Ectodermal cell (in vitro differentiated cells): ENCODE results near the gene AGBL4.

ENCODE experiments used
- H3K27ac ChIP-seq: 2 replicates; pipeline ENCODE4 v1.7.0; 2013; ENCODE audit warnings: mild to moderate bottlenecking, low read depth, low read length; ENCODE audit not compliant: insufficient read depth, poor library complexity, severe bottlenecking
- H3K27me3 ChIP-seq: 2 replicates; pipeline ENCODE4 v1.7.0; 2013; ENCODE audit warnings: mild to moderate bottlenecking, low read length; ENCODE audit not compliant: insufficient read depth, control insufficient read depth, poor library complexity, severe bottlenecking
- H3K36me3 ChIP-seq: one replicate; pipeline ENCODE4 v1.7.0; 2013; ENCODE audit warnings: low read length; ENCODE audit not compliant: control insufficient read depth, insufficient read depth
- H3K4me1 ChIP-seq: one replicate; pipeline ENCODE4 v1.7.0; 2013; ENCODE audit warnings: low read length; ENCODE audit not compliant: control insufficient read depth, insufficient read depth
- H3K4me3 ChIP-seq: 2 replicates; pipeline ENCODE4 v1.7.0; 2013; ENCODE audit warnings: low read depth, low read length, control low read depth; ENCODE audit not compliant: insufficient read depth
- H3K9me3 ChIP-seq: 2 replicates; pipeline ENCODE4 v1.7.0; 2013; ENCODE audit warnings: mild to moderate bottlenecking, low read length, moderate library complexity; ENCODE audit not compliant: control insufficient read depth
- WGBS, 2 experiments: methylation state at CpG; one replicate each; pipeline ENCODE4 v1.1.7; 2013; ENCODE audit warnings: missing lambda C conversion rate in 2 of 2; 5-methylcytosine and 5-hydroxymethylcytosine counted together

The AGBL4 gene

GRCh38 chr1:48841966-48842365, 1181.8 kb downstream of the AGBL4 start:
- no peak overlapping the region for H3K4me3 ChIP-seq
- no peaks in the 10 kb centered on the region for H3K27me3 ChIP-seq
- no peaks in the 10 kb centered on the region for H3K9me3 ChIP-seq
- H3K36me3 ChIP-seq = no peaks in the 10 kb centered on the region
- 43 to 45% methylated on average over 2 of the region's 2 CpGs for WGBS, 2 experiments
- no peak overlapping the region for H3K27ac ChIP-seq
- H3K4me1 ChIP-seq = no peaks in the 10 kb centered on the region

GRCh38 chr1:48841461-48841860, 1182.3 kb downstream of the AGBL4 start:
- H3K9me3 ChIP-seq = no peaks in the 10 kb centered on the region
- no peak overlapping the region for H3K27ac ChIP-seq
- 87 to 94% methylated on average over 3 of the region's 3 CpGs for WGBS, 2 experiments
- no peaks in the 10 kb centered on the region for H3K4me1 ChIP-seq
- no peaks in the 10 kb centered on the region for H3K27me3 ChIP-seq
- H3K4me3 ChIP-seq = no peak overlapping the region
- H3K36me3 ChIP-seq = no peaks in the 10 kb centered on the region

- WGBS, 2 experiments = 93 to 95% methylated on average over 3 to 4 of the region's 4 CpGs
- H3K36me3 ChIP-seq = no peaks in the 10 kb centered on the region
- no peaks in the 10 kb centered on the region for H3K4me1 ChIP-seq
- H3K9me3 ChIP-seq = no peaks in the 10 kb centered on the region
- H3K27ac ChIP-seq = no peak overlapping the region
- H3K4me3 ChIP-seq = no peak overlapping the region
- no peaks in the 10 kb centered on the region for H3K27me3 ChIP-seq
These were observed 1192.4 kb downstream of the AGBL4 start for GRCh38 chr1:48831120-48831978.

GRCh38 chr1:48830715-48831114, 1193.0 kb downstream of the AGBL4 start:
- Histone ChIP-seq H3K4me1 (no peaks in the 10 kb centered on the region), H3K4me3 (no peak overlapping the region), H3K27me3 (no peaks in the 10 kb centered on the region), H3K27ac (no peak overlapping the region), H3K9me3 (no peaks in the 10 kb centered on the region), H3K36me3 (no peaks in the 10 kb centered on the region)
- WGBS, 2 experiments = 83 to 89% methylated on average over 1 to 2 of the region's 2 CpGs

GRCh38 chr1:48829446-48829845, 1194.3 kb downstream of the AGBL4 start:
- Histone ChIP-seq H3K4me1 (no peaks in the 10 kb centered on the region), H3K27me3 (no peaks in the 10 kb centered on the region), H3K9me3 (no peaks in the 10 kb centered on the region), H3K27ac (no peak overlapping the region), H3K4me3 (no peak overlapping the region), H3K36me3 (no peaks in the 10 kb centered on the region)

GRCh38 chr1:48823168-48823567, 1200.6 kb downstream of the AGBL4 start:
- Histone ChIP-seq H3K4me1 (no peaks in the 10 kb centered on the region), H3K27ac (no peak overlapping the region), H3K9me3 (no peaks in the 10 kb centered on the region), H3K36me3 (no peaks in the 10 kb centered on the region), H3K4me3 (no peak overlapping the region), H3K27me3 (no peaks in the 10 kb centered on the region)

GRCh38 chr1:48820491-48820890, 1203.3 kb downstream of the AGBL4 start:
- Histone ChIP-seq H3K9me3 (no peaks in the 10 kb centered on the region), H3K4me1 (no peaks in the 10 kb centered on the region), H3K4me3 (no peak overlapping the region), H3K27ac (no peak overlapping the region), H3K27me3 (no peaks in the 10 kb centered on the region), H3K36me3 (no peaks in the 10 kb centered on the region)
- WGBS, 2 experiments = 84 to 98% methylated on average over 2 to 3 of the region's 3 CpGs

- Histone ChIP-seq H3K36me3 (no peaks in the 10 kb centered on the region), H3K4me3 (no peak overlapping the region), H3K27me3 (no peaks in the 10 kb centered on the region), H3K27ac (no peak overlapping the region), H3K9me3 (no peaks in the 10 kb centered on the region), H3K4me1 (no peaks in the 10 kb centered on the region)
- 69 to 89% methylated on average over 3 to 4 of the region's 4 CpGs for WGBS, 2 experiments
These were observed 1206.1 kb downstream of the AGBL4 start for GRCh38 chr1:48817505-48818114.

- H3K27ac ChIP-seq = no peak overlapping the region
- 90 to 92% methylated on average over 4 of the region's 4 CpGs for WGBS, 2 experiments
- peaks cover 3% of the 10 kb centered on the region for H3K4me1 ChIP-seq
- no peaks in the 10 kb centered on the region for H3K36me3 ChIP-seq
- H3K4me3 ChIP-seq = no peak overlapping the region
- no peaks in the 10 kb centered on the region for H3K27me3 ChIP-seq
- H3K9me3 ChIP-seq = no peaks in the 10 kb centered on the region
These were observed 1213.0 kb downstream of the AGBL4 start for GRCh38 chr1:48810740-48811139.

GRCh38 chr1:48808496-48808895, 1215.3 kb downstream of the AGBL4 start:
- no peaks in the 10 kb centered on the region for H3K27me3 ChIP-seq
- H3K36me3 ChIP-seq = no peaks in the 10 kb centered on the region
- no peak overlapping the region for H3K4me3 ChIP-seq
- 81 to 88% methylated on average over 3 of the region's 3 CpGs for WGBS, 2 experiments
- peaks cover 3% of the 10 kb centered on the region for H3K4me1 ChIP-seq
- H3K9me3 ChIP-seq = no peaks in the 10 kb centered on the region
- no peak overlapping the region for H3K27ac ChIP-seq
